CD4-positive, alpha-beta memory T cell (primary cell): Measurements from ENCODE around the gene VSTM4. TPM values are rescaled to one million over a fixed set of nuclear protein-coding genes. Genes with fewer than 3 reads are reported as not detected.
A peak's percentile ranks its signal among the peaks of the same experiment; 100 is the strongest.

Experiments used
- CTCF ChIA-PET: fragments of 350-600 bp; sonication (Branson Sonifier 250); formaldehyde crosslinking; loops from one replicate; lab custom pipeline; 2021; ENCODE audit warnings: inconsistent platforms; ENCODE audit not compliant: partially characterized antibody; lab: Charles Lee
- POLR2A ChIA-PET: fragments of 350-600 bp; sonication (Branson Sonifier 250); formaldehyde crosslinking; loops from one replicate; lab custom pipeline; 2021; ENCODE audit not compliant: partially characterized antibody; lab: Charles Lee
- DNase-seq, 5 donors: peaks; one replicate each; pipeline versions ENCODE4 v3.0.0 to v3.0.0-alpha.2; 2020 to 2022; ENCODE audit warnings: mixed read lengths in 1 of 5
- H3K27ac ChIP-seq: one replicate; pipeline ENCODE4 v1.7.0; 2013; ENCODE audit warnings: low read depth, low read length
- H3K27me3 ChIP-seq: 2 replicates; pipeline ENCODE4 v1.7.0; 2013; ENCODE audit warnings: mild to moderate bottlenecking, low read length, moderate library complexity; ENCODE audit not compliant: insufficient read depth
- H3K36me3 ChIP-seq: 2 replicates; pipeline ENCODE4 v1.7.0; 2013; ENCODE audit warnings: mild to moderate bottlenecking, low read length, moderate library complexity; ENCODE audit not compliant: insufficient read depth
- H3K4me1 ChIP-seq: 2 replicates; pipeline ENCODE4 v1.7.0; 2013; ENCODE audit warnings: mild to moderate bottlenecking, low read length, moderate library complexity; ENCODE audit not compliant: insufficient read depth
- H3K4me3 ChIP-seq, 2 donors: one replicate each; pipeline ENCODE4 v1.7.0; 2013; ENCODE audit warnings: low read length in 2 of 2, mild to moderate bottlenecking in 1 of 2
- H3K9me3 ChIP-seq, 2 donors: one replicate each; pipeline ENCODE4 v1.7.0; 2013; ENCODE audit warnings: low read length in 2 of 2, control low read depth in 1 of 2; ENCODE audit not compliant: control insufficient read depth in 1 of 2
- H3K27ac Mint-ChIP-seq, 7 donors: one replicate each; pipeline ENCODE4 v1.8.0; 2020 to 2021; ENCODE audit warnings: mixed read lengths in 7 of 7, mild to moderate bottlenecking in 6 of 7, inconsistent platforms in 3 of 7, moderate library complexity in 3 of 7
- H3K27me3 Mint-ChIP-seq, 2 donors: one replicate each; pipeline ENCODE4 v1.8.0; 2020 to 2021; ENCODE audit warnings: mixed read lengths in 2 of 2
- H3K36me3 Mint-ChIP-seq, 2 donors: one replicate each; pipeline ENCODE4 v1.8.0; 2020 to 2021; ENCODE audit warnings: mixed read lengths in 2 of 2, inconsistent platforms in 1 of 2, mild to moderate bottlenecking in 1 of 2
- H3K4me1 Mint-ChIP-seq, 4 donors: one replicate each; pipeline ENCODE4 v1.8.0; 2020 to 2021; ENCODE audit warnings: mixed read lengths in 4 of 4, mild to moderate bottlenecking in 1 of 4
- H3K4me3 Mint-ChIP-seq, 8 donors: one replicate each; pipeline ENCODE4 v1.8.0; 2020 to 2021; ENCODE audit warnings: mixed read lengths in 8 of 8, mild to moderate bottlenecking in 7 of 8, moderate library complexity in 6 of 8, inconsistent platforms in 3 of 8
- H3K9me3 Mint-ChIP-seq, 8 donors: one replicate each; pipeline ENCODE4 v1.8.0; 2020 to 2021; ENCODE audit warnings: mixed read lengths in 8 of 8, mild to moderate bottlenecking in 5 of 8, inconsistent platforms in 3 of 8, moderate library complexity in 1 of 8
- intact Hi-C: fragments of 100-400 bp; cut with micrococcal nuclease; formaldehyde crosslinking; loops from one replicate; pipeline ENCODE4 v1.15.1; 2023
- polyA plus RNA-seq, 2 donors: library from polyadenylated mRNA; unstranded; fragments of 300-500 nt; fragmentation: Illumina TruSeq; gene quantifications; one replicate each; pipeline ENCODE4 v1.2.3, GENCODE V29; 2021
- total RNA-seq, 2 experiments: library from RNA; stranded (reverse); gene quantifications; one replicate each; pipeline ENCODE4 v1.2.3, GENCODE V29; 2021

The VSTM4 gene
- total and polyA plus RNA-seq, 4 experiments from 2014 or later, result not detected

DNA sequence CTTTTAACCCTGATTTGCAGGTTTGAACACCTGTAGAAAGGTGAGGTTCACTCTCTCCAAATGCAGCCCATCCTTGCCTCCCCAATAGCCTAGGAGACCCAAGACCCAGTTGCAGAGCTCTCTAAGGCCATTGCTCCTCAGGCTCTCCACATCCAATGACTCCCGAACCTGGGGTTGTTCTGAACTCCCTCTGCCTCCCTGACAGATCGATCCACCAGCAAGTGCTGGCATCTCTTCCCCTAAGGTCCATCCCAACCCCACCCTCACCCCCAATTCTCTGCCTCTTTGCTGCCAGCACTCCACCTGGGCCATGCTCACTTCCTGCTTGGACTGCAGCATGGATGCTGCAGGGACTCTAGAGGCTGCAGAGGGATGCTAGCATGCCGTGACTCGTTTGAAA, 37.8 kb upstream of the VSTM4 start:
- ChIA-PET CTCF (no interaction called here), POLR2A (no interaction called here)
- intact Hi-C loops, result no loop called here

DNA sequence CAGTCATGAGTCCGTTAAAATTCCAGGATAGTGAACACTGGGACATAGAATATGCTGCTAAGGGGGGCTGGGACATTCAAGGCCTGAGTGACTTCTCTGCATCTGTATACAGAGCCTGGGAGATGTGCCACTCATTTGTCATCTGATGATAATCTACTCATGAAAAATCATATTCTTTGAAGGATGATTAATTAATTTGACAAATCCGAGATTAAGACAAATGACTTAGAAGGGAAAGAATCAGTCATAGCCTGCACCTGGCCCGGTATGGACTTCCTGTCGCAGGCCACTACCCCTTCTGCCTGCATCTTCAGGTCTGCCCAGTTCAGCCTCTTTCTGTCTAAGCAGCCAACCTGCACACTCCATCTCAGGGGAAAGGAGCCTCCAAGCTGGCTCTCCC, 37.3 kb upstream of the VSTM4 start:
- Mint-ChIP-seq H3K4me3 (no peak overlapping the region), H3K36me3 (peaks cover 17 to 31% of the 10 kb centered on the region in 2 donors), H3K4me1 (peaks cover 5 to 30% (median 7%) of the 10 kb centered on the region in 4 donors), H3K27ac (no peak overlapping the region), H3K9me3 (peaks cover 2 to 10% (median 6%) of the 10 kb centered on the region in 8 donors), H3K27me3 (no peaks in the 10 kb centered on the region)
- Histone ChIP-seq H3K4me1 (no peaks in the 10 kb centered on the region), H3K27ac (no peak overlapping the region), H3K4me3 (no peak overlapping the region), H3K9me3 (no peaks in the 10 kb centered on the region), H3K36me3 (no peaks in the 10 kb centered on the region), H3K27me3 (no peaks in the 10 kb centered on the region)
- ChIA-PET CTCF (no interaction called here), POLR2A (no interaction called here)
- no peak for DNase-seq
- intact Hi-C loops, result no loop called here

More for the DNA sequence above, 37.8 kb upstream of the VSTM4 start:
- H3K27me3 Mint-ChIP-seq, result no peaks in the 10 kb centered on the region
- DNase-seq, result no peak
- peak overlapping the region in 1 of 7 donors; percentile 26 for H3K27ac Mint-ChIP-seq
- no peaks in the 10 kb centered on the region for H3K36me3 ChIP-seq
- H3K27ac ChIP-seq, result no peak overlapping the region
- H3K9me3 ChIP-seq, result no peaks in the 10 kb centered on the region
- peaks cover 2 to 6% (median 4%) of the 10 kb centered on the region in 8 donors for H3K9me3 Mint-ChIP-seq
- H3K4me1 Mint-ChIP-seq, result peaks cover 5 to 32% (median 9%) of the 10 kb centered on the region in 4 donors
- H3K27me3 ChIP-seq, result no peaks in the 10 kb centered on the region
- H3K4me3 ChIP-seq, result no peak overlapping the region
- H3K4me1 ChIP-seq, result no peaks in the 10 kb centered on the region
- H3K36me3 Mint-ChIP-seq, result peaks cover 19 to 32% of the 10 kb centered on the region in 2 donors
- no peak overlapping the region for H3K4me3 Mint-ChIP-seq

DNA sequence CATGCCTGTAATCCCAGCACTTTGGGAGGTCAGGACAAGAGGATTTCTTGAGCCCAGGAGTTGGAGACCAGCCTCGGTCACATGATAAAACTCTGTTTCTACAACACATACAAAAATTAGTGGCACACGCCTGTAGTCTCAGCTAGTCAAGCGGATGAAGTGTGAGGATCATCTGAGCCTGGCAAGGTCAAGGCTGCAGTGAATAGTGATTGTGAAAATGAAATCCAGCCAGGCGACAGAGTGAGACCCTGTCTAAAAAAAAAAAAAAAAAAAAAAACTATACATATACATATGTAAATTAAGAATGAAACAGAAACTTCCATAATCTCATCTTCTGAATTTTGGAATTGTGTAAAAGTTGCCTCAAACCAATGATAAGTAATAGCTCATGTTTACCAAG, 36.7 kb upstream of the VSTM4 start:
- H3K27ac Mint-ChIP-seq, result no peak overlapping the region
- H3K36me3 Mint-ChIP-seq, result peaks cover 13 to 25% of the 10 kb centered on the region in 2 donors
- peaks cover 5 to 16% (median 10%) of the 10 kb centered on the region in 8 donors for H3K9me3 Mint-ChIP-seq
- H3K36me3 ChIP-seq, result no peaks in the 10 kb centered on the region
- DNase-seq, result no peak
- CTCF ChIA-PET, result interaction anchor here (1.5 kb wide), 1 partner anchor 13 kb away, joined by 5 read pairs; no protein-coding TSS in a partner anchor
- no peaks in the 10 kb centered on the region for H3K4me1 ChIP-seq
- H3K27me3 ChIP-seq, result no peaks in the 10 kb centered on the region
- intact Hi-C loops, result no loop called here
- no peak overlapping the region for H3K4me3 Mint-ChIP-seq
- H3K4me1 Mint-ChIP-seq, result peaks cover 1 to 24% (median 3%) of the 10 kb centered on the region in 4 donors
- no peaks in the 10 kb centered on the region for H3K9me3 ChIP-seq
- no peak overlapping the region for H3K4me3 ChIP-seq
- no peak overlapping the region for H3K27ac ChIP-seq
- no peaks in the 10 kb centered on the region for H3K27me3 Mint-ChIP-seq
- POLR2A ChIA-PET, result no interaction called here

DNA sequence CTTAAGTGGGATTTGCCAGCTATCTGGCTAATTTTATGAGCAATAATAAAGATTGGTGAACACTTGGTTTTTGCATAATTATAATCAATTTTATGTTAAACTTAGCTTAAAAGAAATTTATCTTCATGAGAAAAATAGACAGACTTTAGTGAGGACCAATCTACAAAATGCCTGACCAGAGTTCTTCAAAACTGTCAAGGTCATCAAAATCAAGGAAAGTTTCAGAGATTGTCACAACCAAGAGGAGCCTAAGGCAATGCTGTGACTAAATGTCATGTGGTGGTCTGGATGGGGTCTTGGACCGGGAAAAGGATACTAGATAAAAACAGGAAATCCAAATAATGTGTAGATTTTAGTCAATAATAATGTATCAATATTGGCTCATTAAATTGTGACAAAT, 36.2 kb upstream of the VSTM4 start:
- DNase-seq, result no peak
- CTCF ChIA-PET, result interaction anchor here (1.5 kb wide), 1 partner anchor 13 kb away, joined by 5 read pairs; no protein-coding TSS in a partner anchor
- Histone ChIP-seq H3K4me1 (no peaks in the 10 kb centered on the region), H3K36me3 (no peaks in the 10 kb centered on the region), H3K27me3 (no peaks in the 10 kb centered on the region), H3K4me3 (no peak overlapping the region), H3K27ac (no peak overlapping the region), H3K9me3 (no peaks in the 10 kb centered on the region)
- Mint-ChIP-seq H3K4me3 (no peak overlapping the region), H3K27me3 (no peaks in the 10 kb centered on the region), H3K36me3 (peaks cover 7 to 25% of the 10 kb centered on the region in 2 donors), H3K27ac (no peak overlapping the region), H3K9me3 (peaks cover 4 to 21% (median 10%) of the 10 kb centered on the region in 8 donors), H3K4me1 (peaks cover 0 to 18% (median under 1%) of the 10 kb centered on the region in 4 donors)
- intact Hi-C loops, result no loop called here
- POLR2A ChIA-PET, result no interaction called here

DNA sequence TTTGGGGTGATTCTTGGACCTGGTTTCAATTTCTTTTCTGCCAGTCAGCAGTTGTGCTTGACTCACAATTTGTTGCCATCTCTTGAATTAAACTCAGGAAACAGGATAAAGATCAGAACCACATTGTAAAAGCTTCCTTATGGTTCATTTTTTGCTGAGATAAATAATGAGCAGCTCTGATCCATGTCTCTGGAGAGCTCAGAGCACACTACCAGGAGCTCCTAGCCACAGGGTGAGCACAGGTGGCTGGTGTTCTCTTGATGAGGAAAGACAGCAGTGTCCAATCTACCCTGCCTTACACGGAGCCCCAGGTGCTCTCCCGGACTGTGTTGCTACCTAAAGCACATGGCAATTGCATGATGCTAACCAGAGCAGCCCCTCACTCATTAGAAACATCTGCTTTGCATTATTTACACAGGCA, 35.7 kb upstream of the VSTM4 start:
- Mint-ChIP-seq H3K36me3 (peaks cover 6 to 23% of the 10 kb centered on the region in 2 donors), H3K9me3 (peaks cover 3 to 24% (median 10%) of the 10 kb centered on the region in 8 donors), H3K27ac (no peak overlapping the region), H3K27me3 (no peaks in the 10 kb centered on the region), H3K4me1 (peaks cover 0 to 14% (median 0%) of the 10 kb centered on the region in 4 donors), H3K4me3 (no peak overlapping the region)
- CTCF ChIA-PET, result interaction anchor here (1.5 kb wide), 1 partner anchor 14 kb away, joined by 5 read pairs; no protein-coding TSS in a partner anchor
- H3K9me3 ChIP-seq, result no peaks in the 10 kb centered on the region
- H3K4me1 ChIP-seq, result no peaks in the 10 kb centered on the region
- H3K36me3 ChIP-seq, result no peaks in the 10 kb centered on the region
- intact Hi-C loops, result no loop called here
- DNase-seq, result no peak
- no peak overlapping the region for H3K27ac ChIP-seq
- no peaks in the 10 kb centered on the region for H3K27me3 ChIP-seq
- no peak overlapping the region for H3K4me3 ChIP-seq
- POLR2A ChIA-PET, result no interaction called here

DNA sequence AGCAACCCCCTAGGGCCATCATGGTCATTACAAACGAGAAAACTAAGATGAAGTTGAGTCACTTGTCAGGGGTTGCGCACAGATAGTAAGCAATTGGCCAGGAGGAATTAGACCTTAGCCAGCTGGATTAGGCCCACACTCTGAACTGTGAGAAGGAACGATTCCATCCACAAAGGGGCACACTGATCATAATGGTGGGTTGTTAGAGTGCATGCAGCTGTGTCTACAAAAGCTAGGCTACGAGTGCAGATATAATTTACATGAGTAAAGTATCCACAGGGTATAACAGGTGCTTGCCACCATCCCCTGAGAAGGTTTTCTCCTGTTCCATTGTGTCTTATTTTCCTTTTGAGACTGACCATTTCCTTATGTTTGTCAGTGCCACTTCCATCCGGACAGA, 35.1 kb upstream of the VSTM4 start:
- H3K9me3 ChIP-seq, result no peaks in the 10 kb centered on the region
- Mint-ChIP-seq H3K9me3 (peaks cover 3 to 28% (median 10%) of the 10 kb centered on the region in 8 donors), H3K27ac (no peak overlapping the region), H3K4me1 (peaks cover 0 to 12% (median 0%) of the 10 kb centered on the region in 4 donors), H3K36me3 (peaks cover 3 to 17% of the 10 kb centered on the region in 2 donors), H3K4me3 (no peak overlapping the region), H3K27me3 (peaks cover 0 to 3% of the 10 kb centered on the region in 2 donors)
- CTCF ChIA-PET, result no interaction called here
- H3K4me1 ChIP-seq, result no peaks in the 10 kb centered on the region
- H3K27me3 ChIP-seq, result no peaks in the 10 kb centered on the region
- H3K27ac ChIP-seq, result no peak overlapping the region
- intact Hi-C loops, result no loop called here
- H3K36me3 ChIP-seq, result no peaks in the 10 kb centered on the region
- H3K4me3 ChIP-seq, result no peak overlapping the region
- DNase-seq, result no peak
- POLR2A ChIA-PET, result no interaction called here

DNA sequence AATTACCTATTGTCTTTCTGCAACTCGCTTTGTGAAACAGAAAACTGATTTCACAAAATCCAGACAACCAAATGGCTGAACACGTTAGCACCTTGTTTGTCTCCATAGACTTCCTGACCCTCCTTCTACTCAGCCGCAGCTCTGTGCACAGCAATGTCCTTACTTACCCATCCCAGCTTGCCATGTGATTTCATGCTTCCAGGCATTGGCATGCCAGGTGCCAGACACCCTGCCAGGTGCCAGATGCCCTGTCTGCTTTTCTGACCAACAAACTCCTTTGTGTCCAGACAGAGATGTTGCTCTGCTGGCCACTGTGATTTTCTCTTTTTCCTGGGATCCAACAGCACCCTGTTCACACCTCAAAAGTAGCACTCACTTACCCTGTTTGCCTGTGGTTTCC, 34.6 kb upstream of the VSTM4 start:
- H3K27ac Mint-ChIP-seq, result no peak overlapping the region
- peaks cover 3 to 28% (median 10%) of the 10 kb centered on the region in 8 donors for H3K9me3 Mint-ChIP-seq
- peaks cover 0 to 12% of the 10 kb centered on the region in 2 donors for H3K36me3 Mint-ChIP-seq
- DNase-seq, result no peak
- intact Hi-C loops, result no loop called here
- Histone ChIP-seq H3K36me3 (no peaks in the 10 kb centered on the region), H3K4me3 (no peak overlapping the region), H3K27me3 (no peaks in the 10 kb centered on the region), H3K9me3 (no peaks in the 10 kb centered on the region), H3K27ac (no peak overlapping the region), H3K4me1 (no peaks in the 10 kb centered on the region)
- ChIA-PET CTCF (no interaction called here), POLR2A (no interaction called here)
- peaks cover 0 to 3% of the 10 kb centered on the region in 2 donors for H3K27me3 Mint-ChIP-seq
- no peak overlapping the region for H3K4me3 Mint-ChIP-seq
- H3K4me1 Mint-ChIP-seq, result peaks cover 0 to 12% (median 0%) of the 10 kb centered on the region in 4 donors
